Neural cell (in vitro differentiated cells): Measurements from ENCODE around the gene CHTF18.

Experiments
- EZH2 ChIP-seq: fragments of 200-600, 300-800 bp; shearing (Covaris generic), sonication (generic); IDR thresholded peaks from 2 replicates; pipeline ENCODE4 v1.6.1; 2014; ENCODE audit warnings: antibody characterized with exemption, low read length, borderline replicate concordance, mild to moderate bottlenecking; ENCODE audit not compliant: insufficient read depth, poor library complexity, severe bottlenecking
- TF ChIP-seq, protein P1 (sequence below): fragments of 450-650 bp; IDR thresholded peaks from 2 replicates; pipeline ENCODE4 v1.5.1; 2014; ENCODE audit warnings: antibody characterized with exemption, mild to moderate bottlenecking, moderate library complexity; ENCODE audit not compliant: poor library complexity, severe bottlenecking

DNA sequence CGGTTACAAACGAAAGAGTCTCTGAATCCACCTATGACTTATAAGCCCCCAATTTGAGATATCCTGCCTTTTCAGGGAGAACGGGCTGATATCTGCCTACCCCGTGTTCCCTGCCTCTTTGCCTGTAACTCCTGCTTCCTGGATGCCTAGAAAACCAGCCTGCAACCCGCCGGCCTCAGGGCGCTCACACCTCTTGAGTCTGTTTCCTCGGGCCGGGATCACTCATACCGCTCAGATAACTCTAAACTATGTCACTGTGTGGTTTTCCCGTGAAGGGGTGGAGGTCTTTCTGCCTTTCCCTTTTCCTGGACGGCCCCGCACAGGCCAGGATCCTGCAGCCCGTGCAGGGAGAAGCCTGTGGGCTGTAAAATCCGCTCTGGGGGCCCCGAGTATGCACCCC lies 10.6 kb upstream of the CHTF18 start:
- TF ChIP-seq, protein P1, sequence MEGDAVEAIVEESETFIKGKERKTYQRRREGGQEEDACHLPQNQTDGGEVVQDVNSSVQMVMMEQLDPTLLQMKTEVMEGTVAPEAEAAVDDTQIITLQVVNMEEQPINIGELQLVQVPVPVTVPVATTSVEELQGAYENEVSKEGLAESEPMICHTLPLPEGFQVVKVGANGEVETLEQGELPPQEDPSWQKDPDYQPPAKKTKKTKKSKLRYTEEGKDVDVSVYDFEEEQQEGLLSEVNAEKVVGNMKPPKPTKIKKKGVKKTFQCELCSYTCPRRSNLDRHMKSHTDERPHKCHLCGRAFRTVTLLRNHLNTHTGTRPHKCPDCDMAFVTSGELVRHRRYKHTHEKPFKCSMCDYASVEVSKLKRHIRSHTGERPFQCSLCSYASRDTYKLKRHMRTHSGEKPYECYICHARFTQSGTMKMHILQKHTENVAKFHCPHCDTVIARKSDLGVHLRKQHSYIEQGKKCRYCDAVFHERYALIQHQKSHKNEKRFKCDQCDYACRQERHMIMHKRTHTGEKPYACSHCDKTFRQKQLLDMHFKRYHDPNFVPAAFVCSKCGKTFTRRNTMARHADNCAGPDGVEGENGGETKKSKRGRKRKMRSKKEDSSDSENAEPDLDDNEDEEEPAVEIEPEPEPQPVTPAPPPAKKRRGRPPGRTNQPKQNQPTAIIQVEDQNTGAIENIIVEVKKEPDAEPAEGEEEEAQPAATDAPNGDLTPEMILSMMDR: no peak
- TF ChIP-seq EZH2: no peak
